GM19372 (cell line): ENCODE measurements around the gene TEDC1.

Experiments
- ATAC-seq: cut with Tn5 transposase; IDR thresholded peaks from one replicate; pipeline ENCODE4 v1.9.1; 2021; ENCODE audit warnings: mild to moderate bottlenecking, low read depth, moderate library complexity; ENCODE audit not compliant: unreplicated experiment

TEDC1 gene

GRCh38 chr14:105473033-105473676 lies 17.9 kb upstream of the TEDC1 start:
- ATAC-seq, result no peak

DNA sequence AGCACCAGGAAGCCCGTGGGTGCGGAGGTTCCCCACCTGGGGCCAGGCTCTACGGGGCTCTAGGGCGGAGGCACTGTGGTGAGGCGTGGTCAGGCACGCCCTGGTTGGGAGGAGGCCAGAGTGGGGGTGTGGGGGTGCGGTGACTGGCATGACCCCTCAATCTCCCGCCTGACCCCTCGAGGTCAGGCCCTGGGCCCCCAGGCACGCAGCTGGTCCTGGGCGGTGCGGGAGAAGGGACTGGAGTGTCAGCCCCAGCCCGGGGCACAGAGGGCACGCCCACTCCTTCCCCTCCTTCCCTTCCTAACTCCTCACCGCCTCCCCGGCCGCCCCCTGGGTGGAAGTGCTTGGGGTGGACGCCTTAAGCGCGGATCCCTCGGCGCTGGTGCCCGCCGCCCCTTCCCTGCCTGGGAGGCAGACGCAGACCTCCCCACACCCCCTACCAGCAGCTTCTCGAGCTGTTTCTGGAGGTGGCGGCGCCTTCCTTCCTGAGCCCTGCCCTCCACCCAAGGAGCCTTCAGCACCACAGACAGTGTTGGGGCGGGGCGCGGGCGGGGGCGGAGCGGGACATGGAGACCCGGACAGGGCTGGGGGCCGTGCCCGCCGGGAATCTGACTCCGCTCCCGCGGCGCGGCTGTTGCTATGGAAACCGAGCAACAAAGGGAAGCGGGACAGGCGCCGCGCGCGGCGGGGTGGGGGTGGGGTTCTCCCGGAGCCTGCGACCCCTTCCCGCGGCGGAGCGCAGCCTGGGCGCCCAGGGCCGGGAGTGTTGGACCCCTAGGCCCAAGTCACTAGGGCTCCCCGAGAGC lies 17.2 kb upstream of the TEDC1 start:
- no peak for ATAC-seq

GRCh38 chr14:105474483-105475268 lies 16.4 kb upstream of the TEDC1 start, which contains the start of gene CRIP2:
Gene CRIP2, plus strand, starts transcription at chr14:105474821. Its CDS starts 42 bp downstream, at chr14:105474863.
- no peak for ATAC-seq

DNA sequence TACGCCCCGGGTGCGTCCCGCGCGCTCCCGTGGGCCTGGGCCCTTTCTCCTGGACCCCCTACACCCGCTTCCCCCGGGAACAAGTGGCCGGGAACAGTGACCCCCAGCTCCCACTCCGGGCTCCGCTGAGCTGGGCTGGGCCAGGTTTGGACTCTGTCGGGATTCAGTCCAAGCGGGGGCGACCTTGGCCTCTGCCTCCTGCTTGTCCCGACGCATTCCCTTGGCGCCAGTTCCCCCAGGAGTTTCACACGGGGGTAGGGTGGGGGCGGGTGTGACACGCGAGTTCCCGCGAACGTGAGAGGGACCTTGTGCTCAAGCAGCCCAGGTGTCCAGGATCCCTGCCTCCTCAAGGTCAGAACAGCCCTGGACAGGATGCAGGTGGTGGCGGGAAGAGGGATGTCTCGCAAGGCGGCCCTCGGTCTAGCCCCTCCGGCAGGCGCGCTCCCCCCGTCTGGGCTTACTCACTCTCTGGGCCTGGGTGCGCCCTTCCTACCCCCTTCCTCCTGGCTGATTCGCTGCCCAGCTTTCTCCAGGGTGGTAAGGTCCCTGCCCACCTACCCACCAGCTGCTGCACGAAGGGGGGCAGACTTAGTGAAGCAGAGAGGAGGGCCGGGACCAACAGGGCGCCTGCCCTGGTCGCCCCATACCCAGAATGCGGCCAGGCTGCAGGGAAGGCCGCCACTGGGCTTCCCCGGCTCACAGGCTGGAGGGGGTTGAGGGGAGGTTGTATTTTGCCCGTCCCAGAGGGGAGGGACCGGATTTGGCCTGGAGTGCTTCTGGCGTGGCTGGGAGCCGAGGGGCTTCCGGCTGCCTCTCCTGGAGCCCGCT lies 15.6 kb upstream of the TEDC1 start:
- ATAC-seq, result no peak

DNA sequence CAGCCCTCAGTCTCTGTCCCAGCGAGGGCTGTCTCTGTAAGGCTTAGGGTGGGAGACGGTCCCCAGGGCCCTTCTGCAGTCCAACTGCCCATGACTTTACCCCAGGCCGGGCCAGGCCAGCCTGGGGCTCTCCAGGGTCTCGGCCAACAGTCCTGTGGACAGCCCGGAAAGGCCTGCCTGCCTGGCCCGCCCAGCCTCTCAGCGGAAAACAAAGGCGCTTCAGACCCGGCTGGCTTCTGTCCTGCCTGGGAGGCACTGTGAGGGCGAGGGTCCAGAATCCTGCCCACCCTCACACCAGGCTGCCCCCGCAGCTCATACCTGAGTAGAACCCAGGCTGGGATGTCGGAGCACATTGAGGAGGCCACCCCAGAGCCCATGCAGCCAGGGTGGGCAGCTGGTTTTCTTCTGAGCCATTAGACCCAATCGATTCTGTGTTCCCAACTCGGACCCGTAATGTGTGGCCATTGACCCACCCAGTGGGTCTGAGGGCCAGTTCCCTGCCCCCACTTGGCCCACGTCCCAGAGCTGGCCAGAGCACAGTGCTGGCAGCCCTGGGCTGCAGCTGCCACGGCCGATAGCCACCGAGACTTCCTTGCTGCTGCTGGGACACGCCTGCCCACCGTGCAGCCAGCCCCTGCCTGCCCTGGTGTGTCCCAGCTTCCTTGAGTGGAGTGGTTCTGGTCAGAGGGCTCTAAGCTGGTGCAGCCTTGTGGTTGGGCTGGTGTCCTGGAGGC lies 14.8 kb upstream of the TEDC1 start:
- no peak for ATAC-seq

DNA sequence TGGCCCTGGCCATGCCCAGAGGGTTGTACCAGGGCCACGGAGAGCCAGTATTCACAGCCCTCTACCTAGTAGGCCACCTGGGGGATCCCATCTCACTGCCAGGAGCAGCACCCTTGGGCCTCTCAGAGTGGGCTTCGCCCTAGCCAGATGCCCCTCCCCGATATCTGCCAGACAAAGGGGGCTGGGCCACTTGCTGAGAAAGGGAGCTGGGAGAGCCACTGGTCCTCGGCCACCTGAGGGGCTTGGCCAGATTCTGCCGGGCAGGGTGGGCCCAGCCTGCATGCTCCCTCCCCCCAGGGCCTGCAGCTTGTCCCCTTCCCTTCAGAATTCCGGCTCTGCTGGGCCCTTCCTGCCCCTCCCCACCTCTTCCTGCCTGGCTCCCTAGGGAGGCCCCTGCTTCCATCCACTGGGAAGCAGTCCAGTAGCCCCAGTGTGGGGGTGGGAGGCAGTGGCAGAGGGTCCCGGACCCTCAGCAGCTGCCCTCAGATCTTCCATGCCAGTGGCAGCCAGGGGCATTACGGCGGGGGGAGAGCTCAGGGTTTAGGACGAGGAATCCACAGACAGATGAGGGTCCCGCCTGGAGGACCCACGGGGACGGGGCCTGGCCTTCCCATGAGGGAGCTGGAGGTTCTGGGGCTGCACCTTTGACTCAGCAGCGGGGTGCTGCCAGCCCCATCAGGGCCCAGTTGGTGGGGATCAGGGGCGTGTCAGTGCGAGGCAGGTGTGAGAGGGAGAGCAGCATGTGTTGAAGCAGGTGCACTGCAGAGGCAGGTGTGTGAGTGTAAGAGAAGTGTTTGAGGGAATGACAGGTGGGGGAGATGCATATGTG lies 14.0 kb upstream of the TEDC1 start:
- ATAC-seq, result no peak

- no peak for ATAC-seq
Observed at GRCh38 chr14:105477660-105478397, 13.2 kb upstream of the TEDC1 start.

GRCh38 chr14:105478398-105479251 lies 12.4 kb upstream of the TEDC1 start:
- no peak for ATAC-seq

GRCh38 chr14:105479431-105480158 lies 11.5 kb upstream of the TEDC1 start:
- no peak for ATAC-seq

DNA sequence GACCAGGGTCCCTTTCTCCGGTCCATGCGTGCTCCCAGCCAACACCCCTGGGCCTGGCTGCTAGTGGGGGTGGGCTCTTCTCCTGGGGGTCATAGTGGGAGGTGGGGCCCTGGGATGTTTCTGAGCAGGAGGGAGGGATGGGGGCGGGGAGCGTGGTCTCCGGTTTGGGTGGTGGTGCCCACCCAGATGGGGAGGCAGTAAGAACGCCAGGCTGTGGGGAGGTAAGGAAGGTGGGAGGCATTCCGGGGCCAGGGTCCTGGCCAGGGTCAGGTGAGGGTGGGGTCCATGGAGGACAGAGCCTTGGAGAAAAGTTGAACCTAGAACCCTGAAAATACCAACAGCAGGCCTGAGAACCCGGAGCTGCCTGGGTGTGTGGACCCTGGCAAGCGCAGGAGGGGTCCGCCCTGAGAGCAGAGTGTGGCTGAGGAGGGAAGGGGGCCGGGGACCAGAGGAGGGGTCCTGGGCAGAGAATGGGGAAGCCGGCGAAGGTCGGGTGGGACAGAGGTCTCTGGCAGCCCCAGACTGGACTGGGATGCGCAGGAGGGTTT lies 10.8 kb upstream of the TEDC1 start:
- ATAC-seq, result no peak

- peak; percentile 63 for ATAC-seq
Observed at GRCh38 chr14:105480807-105481801, 9.9 kb upstream of the TEDC1 start.

GRCh38 chr14:105481886-105482457 lies 9.1 kb upstream of the TEDC1 start:
- ATAC-seq, result no peak

DNA sequence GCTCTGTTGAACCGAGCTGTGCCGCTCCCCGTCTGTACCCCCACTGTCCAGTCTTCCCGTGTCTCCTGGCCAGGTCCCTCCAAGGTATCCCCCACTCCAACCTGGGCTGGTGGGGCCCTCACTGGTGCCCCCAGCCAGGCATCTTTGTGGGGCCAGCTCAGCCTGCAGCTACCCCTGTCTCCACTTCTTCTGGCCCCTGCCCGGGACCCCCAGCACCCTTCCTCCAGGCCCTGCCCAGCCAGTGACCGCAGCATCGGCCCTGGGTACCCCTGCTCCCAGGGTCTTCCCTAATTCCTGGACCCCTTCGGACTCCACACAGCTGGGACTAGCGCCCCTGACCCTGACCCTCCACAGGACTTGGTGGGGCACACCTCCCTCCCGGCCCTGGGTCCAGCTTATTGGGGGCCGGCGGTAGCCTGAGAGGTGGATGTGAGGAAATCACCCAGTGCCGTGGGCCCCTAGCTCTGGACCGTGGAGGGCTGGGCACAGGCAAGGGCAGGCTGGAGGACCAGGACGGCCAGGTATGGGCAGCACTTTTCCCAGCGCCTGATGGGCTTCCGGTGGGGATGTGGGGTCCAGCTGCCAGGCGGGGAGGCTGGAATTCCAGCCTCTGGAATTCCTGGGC lies 8.4 kb upstream of the TEDC1 start:
- no peak for ATAC-seq

DNA sequence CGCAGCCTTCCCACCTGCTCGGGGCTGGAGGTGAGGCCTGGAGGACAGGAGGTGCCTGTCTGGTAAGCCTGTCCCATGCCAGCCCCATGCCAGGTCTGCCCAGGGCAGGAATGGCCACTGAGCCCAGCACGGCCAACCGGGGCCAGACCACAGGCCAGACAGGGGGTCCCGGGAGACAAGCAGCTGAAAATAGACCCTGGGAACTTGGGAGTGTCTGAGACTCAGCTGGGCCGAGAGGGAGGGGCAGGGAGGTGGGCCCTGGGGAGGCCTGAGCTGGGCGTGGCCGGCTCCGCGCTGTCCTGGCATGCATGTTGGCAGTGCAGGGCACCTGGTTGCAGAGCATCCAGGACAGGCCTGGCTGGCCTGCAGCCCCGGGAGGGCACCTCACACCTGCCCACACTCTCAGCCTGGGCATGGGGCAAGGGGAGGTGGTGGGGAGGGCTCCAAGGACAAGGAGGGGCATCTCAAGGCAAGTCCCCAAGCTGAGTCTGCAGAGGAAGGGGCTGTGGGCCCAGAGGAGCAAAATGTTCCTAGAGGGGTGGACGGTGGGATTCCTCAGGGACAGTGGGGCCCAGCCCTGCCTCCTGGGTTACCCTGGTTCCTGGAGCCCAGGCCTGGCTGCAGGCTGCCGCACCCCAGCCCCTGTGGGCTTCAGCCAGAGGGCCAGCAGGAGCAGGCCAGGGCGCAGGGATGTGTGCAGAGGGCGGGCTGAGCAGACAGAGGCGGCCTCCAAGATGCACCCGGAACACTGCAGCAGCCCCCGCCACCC lies 7.6 kb upstream of the TEDC1 start:
- no peak for ATAC-seq
